Measurements from ENCODE around the gene GGT5. TPM values are rescaled to one million over a fixed set of nuclear protein-coding genes. Genes with fewer than 3 reads are reported as not detected.
"Not testable (repeated sequence)": the region's sequence is repeated elsewhere in the genome, so short reads cannot be mapped to it uniquely, and the experiment has no call there.

The GGT5 gene
- polyA plus RNA-seq, 2 donors = 4.7 to 7.1 TPM

- WGBS, 2 donors = 57 to 72% methylated on average over 2 of the region's 2 CpGs
- Histone ChIP-seq H3K27me3 (ENCODE audit: control insufficient read depth in 1 of 2, insufficient read depth in 2 of 2, low read length in 2 of 2) (no peaks in the 10 kb centered on the region), H3K9me3 (ENCODE audit: control insufficient read depth in 2 of 2, insufficient read depth in 1 of 2, low read depth in 1 of 2, low read length in 1 of 2) (no peaks in the 10 kb centered on the region), H3K4me1 (ENCODE audit: control insufficient read depth in 2 of 2, insufficient read depth in 2 of 2, low read length in 1 of 2) (no peaks in the 10 kb centered on the region), H3K36me3 (ENCODE audit: control insufficient read depth in 2 of 2, insufficient read depth in 2 of 2, low read length in 1 of 2) (no peaks in the 10 kb centered on the region), H3K27ac (ENCODE audit: low read depth in 2 of 2, low read length in 1 of 2) (peak overlapping the region; percentile 47 to 55), H3K4me3 (ENCODE audit: low read depth in 1 of 2, low read length in 2 of 2) (no peak overlapping the region)
Measured at GRCh38 chr22:24282401-24282800, 37.5 kb upstream of the GGT5 start.

GRCh38 chr22:24280363-24280762, 35.5 kb upstream of the GGT5 start:
- not testable (repeated sequence) for H3K4me3 ChIP-seq (ENCODE audit: low read depth in 1 of 2, low read length in 2 of 2); H3K9me3 ChIP-seq (ENCODE audit: control insufficient read depth in 2 of 2, insufficient read depth in 1 of 2, low read depth in 1 of 2, low read length in 1 of 2); H3K4me1 ChIP-seq (ENCODE audit: control insufficient read depth in 2 of 2, insufficient read depth in 2 of 2, low read length in 1 of 2); H3K36me3 ChIP-seq (ENCODE audit: control insufficient read depth in 2 of 2, insufficient read depth in 2 of 2, low read length in 1 of 2); H3K27me3 ChIP-seq (ENCODE audit: control insufficient read depth in 1 of 2, insufficient read depth in 2 of 2, low read length in 2 of 2)
- WGBS, 2 donors = 89 to 96% methylated on average over 1 of the region's 1 CpG
- H3K27ac ChIP-seq (ENCODE audit: low read depth in 2 of 2, low read length in 1 of 2) = peak overlapping the region in 1 of 2 donors; percentile 49

GRCh38 chr22:24274696-24275405, 30.0 kb upstream of the GGT5 start:
- H3K4me3 ChIP-seq (ENCODE audit: low read depth in 1 of 2, low read length in 2 of 2); H3K9me3 ChIP-seq (ENCODE audit: control insufficient read depth in 2 of 2, insufficient read depth in 1 of 2, low read depth in 1 of 2, low read length in 1 of 2); H3K27me3 ChIP-seq (ENCODE audit: control insufficient read depth in 1 of 2, insufficient read depth in 2 of 2, low read length in 2 of 2); H3K36me3 ChIP-seq (ENCODE audit: control insufficient read depth in 2 of 2, insufficient read depth in 2 of 2, low read length in 1 of 2); H3K4me1 ChIP-seq (ENCODE audit: control insufficient read depth in 2 of 2, insufficient read depth in 2 of 2, low read length in 1 of 2): not testable (repeated sequence)
- peak overlapping the region in 1 of 2 donors; percentile 20 for H3K27ac ChIP-seq (ENCODE audit: low read depth in 2 of 2, low read length in 1 of 2)
- 34 to 45% methylated on average over 6 to 7 of the region's 7 CpGs for WGBS, 2 donors

GRCh38 chr22:24273906-24274305, 29.0 kb upstream of the GGT5 start:
- H3K36me3 ChIP-seq (ENCODE audit: control insufficient read depth in 2 of 2, insufficient read depth in 2 of 2, low read length in 1 of 2); H3K4me3 ChIP-seq (ENCODE audit: low read depth in 1 of 2, low read length in 2 of 2); H3K27ac ChIP-seq (ENCODE audit: low read depth in 2 of 2, low read length in 1 of 2); H3K9me3 ChIP-seq (ENCODE audit: control insufficient read depth in 2 of 2, insufficient read depth in 1 of 2, low read depth in 1 of 2, low read length in 1 of 2); H3K27me3 ChIP-seq (ENCODE audit: control insufficient read depth in 1 of 2, insufficient read depth in 2 of 2, low read length in 2 of 2); H3K4me1 ChIP-seq (ENCODE audit: control insufficient read depth in 2 of 2, insufficient read depth in 2 of 2, low read length in 1 of 2): not testable (repeated sequence)
- WGBS, 2 donors = 59 to 63% methylated on average over 4 of the region's 4 CpGs

- not testable (repeated sequence) for H3K27me3 ChIP-seq (ENCODE audit: control insufficient read depth in 1 of 2, insufficient read depth in 2 of 2, low read length in 2 of 2); H3K36me3 ChIP-seq (ENCODE audit: control insufficient read depth in 2 of 2, insufficient read depth in 2 of 2, low read length in 1 of 2); H3K4me3 ChIP-seq (ENCODE audit: low read depth in 1 of 2, low read length in 2 of 2); H3K4me1 ChIP-seq (ENCODE audit: control insufficient read depth in 2 of 2, insufficient read depth in 2 of 2, low read length in 1 of 2); H3K27ac ChIP-seq (ENCODE audit: low read depth in 2 of 2, low read length in 1 of 2); H3K9me3 ChIP-seq (ENCODE audit: control insufficient read depth in 2 of 2, insufficient read depth in 1 of 2, low read depth in 1 of 2, low read length in 1 of 2)
- WGBS, 2 donors = 64 to 81% methylated on average over 2 of the region's 2 CpGs
Measured at GRCh38 chr22:24273031-24273430, 28.1 kb upstream of the GGT5 start.

GRCh38 chr22:24271386-24271854, 26.5 kb upstream of the GGT5 start:
- no peaks in the 10 kb centered on the region for H3K27me3 ChIP-seq (ENCODE audit: control insufficient read depth in 1 of 2, insufficient read depth in 2 of 2, low read length in 2 of 2)
- no peaks in the 10 kb centered on the region for H3K9me3 ChIP-seq (ENCODE audit: control insufficient read depth in 2 of 2, insufficient read depth in 1 of 2, low read depth in 1 of 2, low read length in 1 of 2)
- H3K4me1 ChIP-seq (ENCODE audit: control insufficient read depth in 2 of 2, insufficient read depth in 2 of 2, low read length in 1 of 2) = peaks cover 2 to 3% of the 10 kb centered on the region in 2 donors
- 1 to 2% methylated on average over 25 of the region's 25 CpGs for WGBS, 2 donors
- no peaks in the 10 kb centered on the region for H3K36me3 ChIP-seq (ENCODE audit: control insufficient read depth in 2 of 2, insufficient read depth in 2 of 2, low read length in 1 of 2)
- peak overlapping the region; percentile 87 to 94 for H3K4me3 ChIP-seq (ENCODE audit: low read depth in 1 of 2, low read length in 2 of 2)
- peak overlapping the region; percentile 90 to 91 for H3K27ac ChIP-seq (ENCODE audit: low read depth in 2 of 2, low read length in 1 of 2)

GRCh38 chr22:24270556-24271385, 25.9 kb upstream of the GGT5 start, which contains the start of gene SPECC1L:
SPECC1L (plus strand) TSS chr22:24270831; CDS start chr22:24302232, 31,401 bp downstream.
- H3K36me3 ChIP-seq (ENCODE audit: control insufficient read depth in 2 of 2, insufficient read depth in 2 of 2, low read length in 1 of 2) = no peaks in the 10 kb centered on the region
- 0 to 1% methylated on average over 80 to 89 of the region's 89 CpGs for WGBS, 2 donors
- peak within 1 kb of the TSS; percentile 87 to 94 for H3K4me3 ChIP-seq (ENCODE audit: low read depth in 1 of 2, low read length in 2 of 2)
- no peaks in the 10 kb centered on the region for H3K9me3 ChIP-seq (ENCODE audit: control insufficient read depth in 2 of 2, insufficient read depth in 1 of 2, low read depth in 1 of 2, low read length in 1 of 2)
- H3K27ac ChIP-seq (ENCODE audit: low read depth in 2 of 2, low read length in 1 of 2) = peak within 1 kb of the TSS; percentile 90 to 91
- no peaks in the 10 kb centered on the region for H3K27me3 ChIP-seq (ENCODE audit: control insufficient read depth in 1 of 2, insufficient read depth in 2 of 2, low read length in 2 of 2)
- H3K4me1 ChIP-seq (ENCODE audit: control insufficient read depth in 2 of 2, insufficient read depth in 2 of 2, low read length in 1 of 2) = peaks cover 2 to 3% of the 10 kb centered on the region in 2 donors

GRCh38 chr22:24266495-24266894, 21.6 kb upstream of the GGT5 start:
- H3K9me3 ChIP-seq (ENCODE audit: control insufficient read depth in 2 of 2, insufficient read depth in 1 of 2, low read depth in 1 of 2, low read length in 1 of 2); H3K36me3 ChIP-seq (ENCODE audit: control insufficient read depth in 2 of 2, insufficient read depth in 2 of 2, low read length in 1 of 2); H3K27ac ChIP-seq (ENCODE audit: low read depth in 2 of 2, low read length in 1 of 2); H3K27me3 ChIP-seq (ENCODE audit: control insufficient read depth in 1 of 2, insufficient read depth in 2 of 2, low read length in 2 of 2); H3K4me1 ChIP-seq (ENCODE audit: control insufficient read depth in 2 of 2, insufficient read depth in 2 of 2, low read length in 1 of 2); H3K4me3 ChIP-seq (ENCODE audit: low read depth in 1 of 2, low read length in 2 of 2): not testable (repeated sequence)
- 88 to 92% methylated on average over 6 of the region's 6 CpGs for WGBS, 2 donors

GRCh38 chr22:24265734-24266133, 20.9 kb upstream of the GGT5 start:
- Histone ChIP-seq H3K36me3 (ENCODE audit: control insufficient read depth in 2 of 2, insufficient read depth in 2 of 2, low read length in 1 of 2) (no peaks in the 10 kb centered on the region), H3K27ac (ENCODE audit: low read depth in 2 of 2, low read length in 1 of 2) (no peak overlapping the region), H3K4me1 (ENCODE audit: control insufficient read depth in 2 of 2, insufficient read depth in 2 of 2, low read length in 1 of 2) (no peaks in the 10 kb centered on the region), H3K27me3 (ENCODE audit: control insufficient read depth in 1 of 2, insufficient read depth in 2 of 2, low read length in 2 of 2) (no peaks in the 10 kb centered on the region), H3K4me3 (ENCODE audit: low read depth in 1 of 2, low read length in 2 of 2) (no peak overlapping the region), H3K9me3 (ENCODE audit: control insufficient read depth in 2 of 2, insufficient read depth in 1 of 2, low read depth in 1 of 2, low read length in 1 of 2) (no peaks in the 10 kb centered on the region)
